Renal cortex interstitium (tissue), 15 donors: ENCODE data around the gene C4orf46. TPM values are rescaled to one million over a fixed set of nuclear protein-coding genes. Genes with fewer than 3 reads are reported as not detected.
"Not testable (repeated sequence)": the region's sequence is repeated elsewhere in the genome, so short reads cannot be mapped to it uniquely, and the experiment has no call there.

Source experiments
- DNase-seq, 11 donors: peaks; one replicate each; pipeline ENCODE4 v3.0.0-alpha.2; 2013; ENCODE audit warnings: low read depth in 9 of 11, low spot score in 4 of 11; ENCODE audit errors: extremely low read depth in 1 of 11
- long read RNA-seq, 16 experiments: transcript quantifications; one replicate each; lab custom pipeline, GENCODE V29; 2026
- polyA plus RNA-seq, 3 donors: library from polyadenylated mRNA; unstranded; fragments of 120-200 nt; gene quantifications; one replicate each; pipeline ENCODE4 v1.2.1, GENCODE V29; 2013; ENCODE audit not compliant: insufficient read length in 3 of 3

Gene C4orf46
- polyA plus RNA-seq: 10 to 100 TPM; 18.2 to 23.8 (median 21.3) TPM
- long read RNA-seq, donor 1, transcript C4orf46-201 (2 exons, 3,521 nt): major isoform, 9 of 30 reads
- long read RNA-seq, donor 1, partial matches to known transcripts: 19 of 30 reads
- long read RNA-seq, donor 1, other reads (novel, unspliced or antisense): 0 of 30 reads
- long read RNA-seq, donor 2, transcript C4orf46-201 (2 exons, 3,521 nt): major isoform, 5 of 6 reads
- long read RNA-seq, donor 2, partial matches to known transcripts: 0 of 6 reads
- long read RNA-seq, donor 2, other reads (novel, unspliced or antisense): 0 of 6 reads
- long read RNA-seq, donor 3, transcript C4orf46-201 (2 exons, 3,521 nt): major isoform, 12 of 13 reads
- long read RNA-seq, donor 3, partial matches to known transcripts: 0 of 13 reads
- long read RNA-seq, donor 3, other reads (novel, unspliced or antisense): 0 of 13 reads
- long read RNA-seq, donor 4, transcript C4orf46-201 (2 exons, 3,521 nt): major isoform, 10 of 36 reads
- long read RNA-seq, donor 4, partial matches to known transcripts: 13 of 36 reads
- long read RNA-seq, donor 4, other reads (novel, unspliced or antisense): 12 of 36 reads
- long read RNA-seq, donor 5: 0 reads
- long read RNA-seq, donor 6, transcript C4orf46-201 (2 exons, 3,521 nt): major isoform, 11 of 21 reads
- long read RNA-seq, donor 6, partial matches to known transcripts: 9 of 21 reads
- long read RNA-seq, donor 6, other reads (novel, unspliced or antisense): 0 of 21 reads
- long read RNA-seq, donor 7, transcript C4orf46-201 (2 exons, 3,521 nt): major isoform, 9 of 12 reads
- long read RNA-seq, donor 7, partial matches to known transcripts: 0 of 12 reads
- long read RNA-seq, donor 7, other reads (novel, unspliced or antisense): 0 of 12 reads
- long read RNA-seq, donor 8: 0 reads
- long read RNA-seq, donor 9, transcript C4orf46-201 (2 exons, 3,521 nt): major isoform, 5 of 6 reads
- long read RNA-seq, donor 9, partial matches to known transcripts: 0 of 6 reads
- long read RNA-seq, donor 9, other reads (novel, unspliced or antisense): 0 of 6 reads
- long read RNA-seq, donor 10, transcript C4orf46-201 (2 exons, 3,521 nt): major isoform, 11 of 23 reads
- long read RNA-seq, donor 10, partial matches to known transcripts: 11 of 23 reads
- long read RNA-seq, donor 10, other reads (novel, unspliced or antisense): 0 of 23 reads
- long read RNA-seq, donor 11, transcript C4orf46-201 (2 exons, 3,521 nt): major isoform, 5 of 9 reads
- long read RNA-seq, donor 11, partial matches to known transcripts: 0 of 9 reads
- long read RNA-seq, donor 11, other reads (novel, unspliced or antisense): 0 of 9 reads
- long read RNA-seq, donor 12, partial matches to known transcripts: 0 of 4 reads
- long read RNA-seq, donor 12, other reads (novel, unspliced or antisense): 0 of 4 reads
- long read RNA-seq, donor 13: 0 reads
- long read RNA-seq, donor 14, transcript C4orf46-201 (2 exons, 3,521 nt): major isoform, 9 of 13 reads
- long read RNA-seq, donor 14, partial matches to known transcripts: 0 of 13 reads
- long read RNA-seq, donor 14, other reads (novel, unspliced or antisense): 0 of 13 reads
- long read RNA-seq, donor 15, partial matches to known transcripts: 0 of 7 reads
- long read RNA-seq, donor 15, other reads (novel, unspliced or antisense): 0 of 7 reads
- long read RNA-seq, donor 16, transcript C4orf46-201 (2 exons, 3,521 nt): major isoform, 17 of 157 reads
- long read RNA-seq, donor 16, partial matches to known transcripts: 95 of 157 reads
- long read RNA-seq, donor 16, other reads (novel, unspliced or antisense): 42 of 157 reads

DNA sequence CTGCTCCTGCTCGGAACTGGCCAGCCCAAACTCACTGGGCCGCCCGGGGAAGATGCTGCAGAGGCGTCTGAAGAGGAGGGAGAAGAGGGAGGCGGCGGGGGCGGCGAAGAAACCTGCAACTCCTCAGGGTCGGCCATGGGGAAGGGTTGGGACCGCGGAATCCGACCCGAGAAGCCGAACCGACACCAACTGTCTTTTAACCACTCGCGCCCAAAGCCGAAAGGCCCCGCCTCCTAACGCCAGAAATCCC lies at the start of gene C4orf46:
Gene C4orf46 (minus strand): TSS at position 223 of the 250 bp plus-strand sequence. CDS start 86 bp downstream, at position 137.
- no peak for DNase-seq

DNA sequence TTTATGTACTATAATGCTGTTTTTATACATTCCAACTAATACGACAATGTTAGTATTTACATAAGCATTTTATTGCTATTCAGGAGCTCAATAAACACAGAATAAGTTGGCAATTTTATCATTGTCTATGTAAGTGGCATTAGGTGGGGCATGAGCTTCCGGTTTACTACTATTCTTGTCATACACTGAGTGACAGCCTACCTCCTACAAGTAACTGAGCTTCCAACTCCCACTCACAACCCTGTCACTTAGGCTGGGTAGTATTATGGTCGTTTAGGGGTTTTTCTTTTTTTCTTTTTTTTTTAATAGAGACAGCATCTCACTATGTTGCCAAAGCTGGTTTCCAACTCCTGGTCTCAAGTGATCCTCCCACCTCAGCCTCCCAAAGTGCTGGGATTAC lies 44.1 kb upstream of the C4orf46 start:
- no peak for DNase-seq

DNA sequence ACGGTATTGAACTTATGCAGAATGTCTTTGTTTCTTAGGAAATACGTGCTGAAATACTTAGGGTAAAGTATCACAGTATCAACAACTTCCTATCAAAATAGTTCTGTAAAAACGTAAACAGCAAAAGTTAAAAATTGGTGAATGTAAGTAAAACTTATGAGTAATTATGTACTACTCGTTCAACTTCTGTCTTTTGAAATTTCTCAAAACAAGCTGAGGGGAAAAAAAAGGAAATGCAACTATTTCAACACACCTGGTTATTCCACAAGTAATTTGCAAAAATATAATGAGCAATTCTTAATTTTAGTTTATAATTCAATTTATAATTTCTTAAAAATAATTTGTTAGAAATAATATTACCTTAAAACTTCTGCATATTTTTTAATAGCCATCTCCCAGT lies 43.2 kb upstream of the C4orf46 start:
- DNase-seq: no peak

DNA sequence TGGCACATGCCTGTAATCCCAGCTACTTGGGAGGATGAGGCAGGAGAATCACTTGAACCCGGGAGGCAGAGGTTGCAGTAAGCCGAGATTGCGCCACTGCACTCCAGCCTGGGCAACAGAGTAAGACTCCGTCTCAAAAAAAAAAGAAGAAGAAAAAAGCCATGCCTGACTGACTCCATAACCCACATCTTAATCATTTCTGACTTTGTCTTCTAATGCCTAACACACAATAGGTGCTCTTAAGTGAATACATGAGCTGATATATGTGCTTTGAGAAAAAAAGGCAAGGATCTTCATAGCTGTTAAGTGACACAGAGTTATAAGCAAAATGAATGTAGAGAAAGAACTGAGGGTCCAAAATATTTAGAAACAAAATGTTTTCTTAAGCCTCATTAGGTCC lies 40.9 kb upstream of the C4orf46 start:
- DNase-seq: not testable (repeated sequence)

DNA sequence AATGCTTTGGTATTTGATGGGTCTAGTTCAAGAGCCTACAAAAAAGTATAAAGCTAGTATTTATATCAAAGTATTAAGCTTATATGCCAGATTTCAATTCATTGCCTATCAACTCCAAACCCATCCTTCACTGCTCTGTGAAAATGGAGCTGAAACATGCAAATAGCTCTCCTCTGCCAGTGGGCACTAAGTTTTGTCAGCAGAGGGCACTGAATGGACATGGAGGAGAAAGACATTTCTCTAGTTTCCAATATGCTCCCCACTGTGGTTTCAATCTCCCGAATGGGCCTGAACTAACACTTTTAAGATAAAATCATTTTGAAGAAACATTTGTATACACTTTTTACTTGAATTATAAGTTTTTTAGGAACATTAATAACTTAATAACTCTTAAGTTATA lies 39.1 kb upstream of the C4orf46 start:
- DNase-seq: no peak

DNA sequence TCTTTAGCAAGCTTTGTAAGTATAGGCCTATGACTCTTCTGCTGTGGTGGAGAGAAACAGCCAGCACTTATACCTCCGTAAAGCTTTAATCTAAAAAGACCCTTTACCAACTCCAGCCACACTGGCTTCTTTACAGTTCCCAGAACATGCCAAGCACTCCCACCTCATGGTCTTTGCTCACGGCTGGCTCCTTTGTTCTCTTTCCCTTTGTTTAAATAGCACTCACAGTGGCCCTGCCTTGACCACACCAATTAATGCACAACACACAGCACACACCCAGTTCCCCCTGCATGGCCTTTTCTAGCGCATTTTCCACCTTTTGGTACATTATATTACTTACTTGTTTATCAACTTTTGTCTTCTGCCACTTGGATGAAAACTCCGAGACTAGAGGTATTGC lies 32.6 kb upstream of the C4orf46 start:
- DNase-seq: no peak

DNA sequence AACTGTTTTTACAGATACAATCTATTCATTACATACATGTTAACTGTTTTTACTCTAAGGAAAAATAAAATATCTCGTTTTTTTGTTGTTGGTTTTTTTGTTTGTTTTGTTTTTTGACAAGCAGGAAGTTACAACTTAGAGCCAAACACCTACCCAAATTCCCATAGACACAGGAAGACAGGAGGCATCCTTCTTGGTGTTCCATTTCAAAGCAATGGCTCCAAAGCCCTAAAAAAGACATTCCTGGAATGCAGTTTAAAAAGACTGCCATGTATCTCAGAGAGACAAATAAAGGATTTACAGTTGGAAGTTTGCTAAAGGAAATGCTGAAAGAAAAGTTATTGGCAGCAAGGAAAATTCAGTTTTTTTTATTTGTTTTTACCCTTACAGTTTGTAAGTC lies 17.1 kb upstream of the C4orf46 start:
- DNase-seq: no peak

DNA sequence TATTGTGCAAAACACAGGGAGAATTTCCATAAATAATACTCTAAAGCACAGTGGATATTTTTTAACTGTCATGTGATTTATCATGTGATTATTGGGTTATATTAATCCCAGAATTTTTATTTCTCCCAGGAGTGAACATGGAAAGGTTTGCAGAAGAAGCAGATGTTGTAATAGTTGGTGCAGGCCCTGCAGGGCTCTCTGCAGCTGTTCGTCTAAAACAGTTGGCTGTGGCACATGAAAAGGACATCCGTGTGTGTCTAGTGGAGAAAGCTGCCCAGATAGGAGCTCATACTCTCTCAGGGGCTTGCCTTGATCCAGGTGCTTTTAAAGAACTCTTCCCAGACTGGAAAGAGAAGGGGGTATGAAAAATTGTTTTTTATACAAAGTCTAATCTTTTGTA lies 10.4 kb upstream of the C4orf46 start:
- DNase-seq: no peak

DNA sequence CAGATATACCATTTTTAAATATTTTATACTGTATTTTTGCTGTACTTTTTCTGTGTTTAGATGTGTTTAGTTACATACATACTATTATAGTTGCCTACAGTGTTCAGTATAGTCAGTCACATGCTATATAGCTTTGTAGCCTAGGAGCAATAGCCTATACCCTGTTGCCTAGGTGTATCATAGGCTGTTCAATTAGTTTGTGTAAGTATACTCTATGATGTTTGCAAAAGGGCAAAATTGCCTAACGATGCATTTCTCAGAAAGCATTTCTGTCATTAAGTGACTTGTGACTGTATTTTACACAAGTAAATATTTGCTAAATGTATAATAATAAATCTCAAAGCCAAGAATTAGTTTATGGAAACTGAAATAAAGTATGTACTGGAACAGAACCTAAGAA lies 9.9 kb upstream of the C4orf46 start:
- no peak for DNase-seq

DNA sequence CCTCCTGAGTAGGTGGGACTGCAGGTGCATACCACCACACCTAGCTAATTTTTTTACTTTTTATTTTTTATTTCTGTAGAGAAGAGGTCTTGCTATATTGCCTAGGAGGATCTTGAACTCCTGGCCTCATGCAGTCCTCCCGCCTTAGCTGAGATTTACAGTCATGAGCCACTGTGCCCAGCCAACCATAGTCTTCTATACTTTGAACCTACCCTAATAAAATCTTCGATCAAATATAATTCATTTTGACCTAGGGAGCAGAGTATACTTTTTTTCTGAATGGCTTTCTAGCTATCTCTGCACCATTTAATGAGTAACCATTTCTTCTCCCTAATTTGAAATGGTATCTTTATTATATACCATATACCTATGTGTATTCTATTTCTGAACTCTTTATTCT lies 7.1 kb upstream of the C4orf46 start:
- no peak for DNase-seq

DNA sequence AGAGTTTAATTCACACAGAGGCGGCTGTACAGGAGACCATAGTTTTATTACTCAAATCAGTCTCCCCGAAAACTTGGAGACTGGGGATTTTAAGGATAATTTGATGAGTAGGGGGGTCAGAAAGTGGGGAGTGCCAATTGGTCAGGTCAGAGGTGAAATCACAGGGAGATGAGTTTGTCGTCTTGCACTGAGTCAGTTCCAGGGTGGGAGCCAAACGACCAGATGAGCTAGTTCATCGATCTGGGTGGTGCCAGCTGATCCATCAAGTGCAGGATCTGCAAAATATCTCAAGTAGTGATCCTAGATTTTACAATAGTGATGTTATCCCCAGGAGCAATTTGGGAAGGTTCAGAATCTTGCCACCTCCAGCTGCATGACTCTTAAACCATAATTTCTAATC lies 4.4 kb upstream of the C4orf46 start:
- no peak for DNase-seq

DNA sequence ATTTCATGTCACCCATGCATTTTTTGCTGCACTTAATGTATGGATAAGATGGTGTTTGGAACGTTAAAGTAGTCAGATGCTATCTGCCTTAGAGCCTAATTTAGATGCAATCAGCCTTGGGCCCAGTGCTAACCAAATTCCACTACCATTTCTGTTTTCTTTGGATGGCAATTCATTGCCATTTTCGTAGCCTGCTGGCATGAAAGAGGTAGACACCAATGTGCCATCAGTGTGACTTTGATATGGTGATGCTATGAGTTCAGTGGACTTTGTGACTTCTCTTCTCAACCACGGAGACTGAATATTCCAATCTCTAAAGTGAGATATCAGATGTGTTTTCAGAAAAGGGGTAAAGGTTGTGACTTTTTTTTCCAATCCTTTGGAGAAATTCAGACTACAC lies 1.9 kb upstream of the C4orf46 start:
- DNase-seq: no peak

DNA sequence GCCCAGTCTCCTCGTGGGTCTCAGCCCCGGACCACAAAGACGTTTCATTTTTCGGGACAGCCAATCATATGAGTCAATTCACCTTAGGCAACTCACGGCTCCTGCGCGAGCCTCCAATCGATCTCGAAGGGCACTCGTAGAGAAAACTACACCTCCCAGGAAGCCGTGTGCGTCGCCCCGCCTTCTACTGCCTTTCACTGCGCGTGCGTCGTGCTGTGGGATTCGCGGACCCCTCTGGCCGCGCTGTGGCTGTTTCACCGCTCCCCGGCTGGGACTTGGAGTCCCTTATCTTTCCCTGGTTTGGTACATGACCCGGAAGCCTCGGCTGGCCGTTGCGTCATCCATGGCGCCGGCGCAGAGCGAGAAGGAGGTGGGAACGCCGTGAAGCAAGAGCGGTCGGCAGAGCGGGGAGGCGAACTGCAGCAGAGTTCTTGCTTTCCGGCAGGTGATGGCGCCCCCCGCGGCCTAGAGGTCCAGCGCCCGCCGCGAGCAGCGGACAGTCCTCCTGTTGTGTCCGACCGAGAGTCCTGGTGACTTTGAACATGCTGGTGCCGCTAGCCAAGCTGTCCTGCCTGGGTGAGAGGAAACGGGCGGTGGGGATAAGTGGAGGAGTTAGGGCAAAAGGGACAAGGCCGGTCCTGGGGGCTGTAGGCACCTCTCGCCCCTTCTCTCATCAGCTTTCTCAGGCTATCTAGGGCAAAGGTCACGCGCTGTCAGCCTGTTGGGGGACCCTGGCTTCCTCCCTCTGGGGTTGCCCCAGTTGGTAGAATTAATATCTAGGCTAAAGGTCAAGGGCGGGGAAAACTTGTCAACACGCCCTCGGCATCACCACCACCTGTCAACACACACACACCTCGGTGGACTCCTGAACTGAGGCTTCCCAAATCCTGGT lies 474 bp upstream of the C4orf46 start, which contains the start of gene ETFDH:
Gene ETFDH (plus strand): TSS at position 382 of the 892 bp plus-strand sequence. CDS start 161 bp downstream, at position 543.
- DNase-seq: peak; percentile 95 to 99 (median 98)

DNA sequence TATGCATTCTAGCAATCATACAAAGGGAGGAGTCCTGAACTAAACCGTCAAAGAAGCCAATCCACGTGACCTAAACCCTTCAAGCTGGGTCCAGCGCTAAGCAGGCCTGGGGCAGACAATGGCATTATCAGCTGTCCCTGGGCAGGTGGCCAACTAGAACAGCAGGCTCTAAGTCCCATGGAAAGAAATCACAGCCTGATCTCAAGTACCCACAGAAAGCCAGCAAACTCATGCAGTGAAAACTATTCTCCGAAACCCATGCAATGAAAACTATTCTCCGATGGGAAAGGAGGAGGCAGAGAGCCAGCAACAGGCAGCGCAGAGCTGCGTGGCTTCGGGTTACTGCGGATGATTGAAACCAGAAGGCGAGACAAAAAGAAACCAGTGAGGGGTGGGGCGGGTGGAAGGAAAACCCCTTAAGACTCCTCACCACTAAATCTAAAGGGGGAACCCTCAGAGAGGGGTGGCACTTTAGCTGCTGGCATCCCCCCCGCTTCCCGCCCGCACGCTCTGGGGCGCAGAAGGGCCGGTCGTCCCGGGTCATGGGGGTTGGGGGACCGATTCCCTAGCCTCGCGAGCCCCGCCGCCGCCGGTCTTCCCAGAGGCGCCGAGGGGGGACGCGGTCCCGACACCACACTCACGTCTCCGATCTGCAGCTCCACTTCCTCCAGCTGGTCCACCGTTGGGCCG lies 567 bp downstream of the C4orf46 start:
- DNase-seq: peak in 10 of 11 donors; percentile 55 to 73 (median 65)

DNA sequence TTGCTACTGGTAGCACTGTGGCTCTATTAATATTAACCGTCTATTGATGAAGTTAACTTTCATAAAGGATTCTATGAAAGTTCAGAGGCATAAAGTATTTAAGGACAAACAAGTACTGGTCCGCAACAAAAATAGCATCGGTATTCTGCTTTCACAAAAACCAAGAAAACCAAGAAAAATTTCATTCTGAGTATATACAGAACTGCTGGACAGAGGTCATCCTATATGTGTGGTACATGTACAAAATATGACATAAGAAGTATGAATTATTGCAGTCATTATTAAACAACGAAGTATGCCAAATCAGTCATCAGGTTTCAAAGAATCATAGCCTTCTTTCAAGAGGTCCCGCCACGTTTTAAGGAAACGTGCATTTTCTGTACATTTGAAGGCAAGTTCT lies 2.4 kb downstream of the C4orf46 start:
- no peak for DNase-seq

DNA sequence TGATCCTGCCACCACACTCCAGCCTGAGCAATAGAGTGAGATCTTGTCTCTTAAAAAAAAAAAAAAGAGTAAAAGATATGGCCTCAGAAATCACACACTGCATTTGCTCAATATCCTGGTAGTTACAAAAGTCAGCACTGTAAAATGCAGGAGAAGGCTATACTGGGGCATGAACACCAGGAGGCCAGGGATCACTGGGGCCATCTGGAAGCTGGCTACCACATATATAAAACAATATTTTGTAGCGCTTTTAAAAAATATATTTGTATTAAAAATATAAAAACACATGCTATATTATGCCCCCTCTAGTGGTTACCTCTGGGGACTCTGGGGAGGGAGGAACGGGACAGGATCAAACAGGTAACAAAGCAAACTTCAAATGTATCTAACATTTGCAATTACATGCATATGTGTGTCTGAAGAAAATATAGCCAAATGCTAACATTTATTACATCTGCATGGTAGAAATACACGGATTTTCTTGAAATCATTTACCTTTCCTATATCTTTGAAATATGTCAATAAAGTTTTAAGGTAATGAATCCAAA lies 4.0 kb downstream of the C4orf46 start:
- no peak for DNase-seq

DNA sequence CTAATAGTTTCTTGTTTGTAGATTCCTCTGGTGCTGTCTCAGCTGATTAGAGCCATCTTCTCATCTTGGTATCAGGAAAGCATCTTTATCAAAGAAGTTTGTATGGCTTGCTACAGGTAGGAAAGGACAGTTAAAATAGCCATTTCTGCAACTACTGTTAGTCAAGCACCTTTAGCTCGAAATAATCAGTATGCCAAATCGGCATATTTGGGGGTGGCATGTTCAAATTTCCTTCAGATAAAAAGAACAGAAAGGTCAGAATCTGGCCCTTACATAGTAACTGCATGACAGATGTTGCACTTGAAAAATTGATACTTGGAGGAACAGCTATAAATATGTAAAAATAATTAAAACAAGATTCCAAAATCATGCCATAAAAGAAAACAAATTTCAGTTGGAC lies 4.8 kb downstream of the C4orf46 start:
- DNase-seq: no peak
